Vagina (tissue), 2 donors: Measurements from ENCODE around the gene MKKS. TPM values are rescaled to one million over a fixed set of nuclear protein-coding genes. Genes with fewer than 3 reads are reported as not detected.
"Not testable (repeated sequence)": the region's sequence is repeated elsewhere in the genome, so short reads cannot be mapped to it uniquely, and the experiment has no call there.

Experiments
- DNase-seq, 2 donors: peaks; one replicate each; pipeline ENCODE4 v3.0.0-alpha.2; 2017; ENCODE audit errors: extremely low spot score in 2 of 2
- H3K27ac ChIP-seq: fragments of 200-600 bp; sonication (generic); one replicate; pipeline ENCODE4 v1.5.1; 2019
- H3K27me3 ChIP-seq: fragments of 200-600 bp; sonication (generic); one replicate; pipeline ENCODE4 v1.5.1; 2019
- H3K36me3 ChIP-seq, 2 donors: fragments of 200-600 bp; sonication (generic); one replicate each; pipeline ENCODE4 v1.5.1; 2017 to 2019
- H3K4me1 ChIP-seq: fragments of 200-600 bp; sonication (generic); one replicate; pipeline ENCODE4 v1.5.1; 2019
- H3K4me3 ChIP-seq, 2 donors: fragments of 200-600 bp; sonication (generic); 1 replicate in 1 of 2; 2 replicates in 1 of 2; pipeline ENCODE4 v1.5.1; 2016 to 2019
- H3K9me3 ChIP-seq: fragments of 200-600 bp; sonication (generic); one replicate; pipeline ENCODE4 v1.5.1; 2019
- CTCF ChIP-seq, 3 experiments: fragments of 450-650 bp in 2 of 3; fragments of 200-600 bp in 1 of 3; sonication (generic) in 1 of 3; IDR thresholded peaks; one replicate each; pipeline ENCODE4 v1.5.1; 2017 to 2019; ENCODE audit warnings: antibody characterized with exemption in 3 of 3, mild to moderate bottlenecking in 2 of 3, moderate library complexity in 2 of 3
- POLR2A ChIP-seq, 2 donors: fragments of 450-650 bp; IDR thresholded peaks; one replicate each; pipeline ENCODE4 v1.6.1; 2017; ENCODE audit warnings: antibody characterized with exemption in 2 of 2, mild to moderate bottlenecking in 2 of 2, moderate library complexity in 2 of 2
- POLR2AphosphoS5 ChIP-seq, 2 donors: sonication (generic); formaldehyde crosslinking; IDR thresholded peaks; one replicate each; pipeline ENCODE4 v1.9.0; 2017; ENCODE audit warnings: antibody characterized with exemption in 2 of 2, mild to moderate bottlenecking in 2 of 2, low read depth in 1 of 2; ENCODE audit not compliant: insufficient read depth in 1 of 2
- intact Hi-C: fragments of 100-400 bp; cut with DNase I; formaldehyde crosslinking; loops from one replicate; pipeline ENCODE4 v1.15.1; 2023
- total RNA-seq: library from RNA; depleted of rRNA; stranded (reverse); fragments of >200 nt; gene quantifications from one replicate; pipeline ENCODE4 v1.2.3, GENCODE V29; 2016

The MKKS gene
- total RNA-seq, 1 donor from 2014 or later = 12.5 TPM

- no peak overlapping the region for H3K27ac ChIP-seq
- H3K4me1 ChIP-seq = peaks cover 20% of the 10 kb centered on the region
- TF ChIP-seq POLR2AphosphoS5 (IDR thresholded peaks at IDR 0.05; ENCODE audit: insufficient read depth in 1 of 2, low read depth in 1 of 2) (no peak), CTCF (IDR thresholded peaks at IDR 0.05) (no peak), POLR2A (IDR thresholded peaks at IDR 0.05) (no peak)
- no peak overlapping the region for H3K4me3 ChIP-seq
- no peak for DNase-seq
- intact Hi-C loops = loop anchor here (10.0 kb wide), 1 partner anchor 449 kb away; no protein-coding TSS in a partner anchor
- H3K27me3 ChIP-seq = no peaks in the 10 kb centered on the region
- no peaks in the 10 kb centered on the region for H3K9me3 ChIP-seq
- H3K36me3 ChIP-seq = no peaks in the 10 kb centered on the region
Measured at GRCh38 chr20:10423735-10424134, 10.3 kb downstream of the MKKS start.

GRCh38 chr20:10419550-10420133, 14.4 kb downstream of the MKKS start:
- intact Hi-C loops = loop anchor here (10.0 kb wide), 1 partner anchor 445 kb away; no protein-coding TSS in a partner anchor
- TF ChIP-seq CTCF (IDR thresholded peaks at IDR 0.05) (no peak), POLR2AphosphoS5 (IDR thresholded peaks at IDR 0.05; ENCODE audit: insufficient read depth in 1 of 2, low read depth in 1 of 2) (no peak), POLR2A (IDR thresholded peaks at IDR 0.05) (no peak)

DNA sequence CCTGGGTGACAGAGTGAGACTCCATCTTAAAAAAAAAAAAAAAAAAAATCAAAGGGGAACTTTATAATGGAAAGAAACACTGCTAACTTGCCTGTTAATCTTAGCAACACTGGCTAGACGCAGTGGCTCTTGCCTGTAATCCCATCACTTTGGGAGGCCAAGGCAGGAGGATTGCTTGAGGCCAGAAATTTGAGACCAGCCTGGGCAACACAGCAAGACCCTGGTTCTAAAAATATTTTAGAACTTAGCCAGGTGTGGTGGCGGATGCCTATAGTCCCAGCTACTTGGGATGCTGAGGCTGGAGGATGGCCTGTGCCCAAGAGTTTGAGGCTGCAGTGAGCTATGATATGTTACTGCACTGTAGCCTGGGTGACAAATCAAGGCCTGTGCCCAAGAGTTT, 16.8 kb downstream of the MKKS start:
- H3K9me3 ChIP-seq, DNase-seq, H3K36me3 ChIP-seq, H3K4me1 ChIP-seq, H3K27ac ChIP-seq, H3K4me3 ChIP-seq, intact Hi-C loops, H3K27me3 ChIP-seq: not testable (repeated sequence)

More at GRCh38 chr20:10419550-10420133, 14.4 kb downstream of the MKKS start:
- no peak for DNase-seq
- Histone ChIP-seq H3K36me3 (no peaks in the 10 kb centered on the region), H3K27me3 (no peaks in the 10 kb centered on the region), H3K9me3 (no peaks in the 10 kb centered on the region), H3K27ac (no peak overlapping the region), H3K4me3 (no peak overlapping the region), H3K4me1 (no peaks in the 10 kb centered on the region)

DNA sequence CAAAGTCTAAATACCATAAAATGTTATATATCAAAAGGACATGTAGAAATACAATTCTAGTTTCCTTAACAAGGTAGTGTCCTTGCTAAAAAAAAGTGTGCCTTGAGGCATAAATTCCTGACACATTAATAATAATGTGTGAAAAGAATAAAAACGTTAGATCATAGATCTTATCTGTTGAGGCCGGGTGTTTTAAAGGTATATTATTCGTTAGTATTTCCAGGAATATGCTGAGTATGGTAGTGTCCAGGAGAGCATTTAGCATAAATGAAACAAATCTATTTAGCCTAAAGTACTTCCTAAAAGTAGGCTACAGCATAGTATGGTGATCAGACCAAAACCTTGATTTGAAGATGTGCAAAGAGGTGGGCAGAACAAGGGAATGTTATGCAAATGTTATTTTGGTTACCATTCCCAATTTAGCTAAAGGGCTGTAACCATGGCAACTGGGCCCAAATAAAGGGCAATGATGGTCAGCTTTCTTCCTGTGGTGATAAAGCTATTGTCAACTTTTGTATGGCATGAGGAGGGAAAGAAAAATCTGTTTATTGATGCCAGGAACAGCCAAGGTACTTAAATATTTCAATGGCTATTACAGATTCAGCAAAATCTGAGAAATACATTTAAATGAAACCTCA, 18.9 kb downstream of the MKKS start:
- Histone ChIP-seq H3K36me3 (peaks cover 0 to 8% of the 10 kb centered on the region in 2 donors), H3K9me3 (no peaks in the 10 kb centered on the region), H3K27me3 (no peaks in the 10 kb centered on the region), H3K4me3 (no peak overlapping the region), H3K4me1 (no peaks in the 10 kb centered on the region), H3K27ac (no peak overlapping the region)
- TF ChIP-seq POLR2AphosphoS5 (IDR thresholded peaks at IDR 0.05; ENCODE audit: insufficient read depth in 1 of 2, low read depth in 1 of 2) (no peak), CTCF (IDR thresholded peaks at IDR 0.05) (no peak), POLR2A (IDR thresholded peaks at IDR 0.05) (no peak)
- intact Hi-C loops = no loop called here
- DNase-seq = no peak

GRCh38 chr20:10412591-10413408, 21.2 kb downstream of the MKKS start:
- Histone ChIP-seq H3K4me3 (no peak overlapping the region), H3K4me1 (no peaks in the 10 kb centered on the region), H3K27me3 (no peaks in the 10 kb centered on the region), H3K27ac (no peak overlapping the region), H3K9me3 (no peaks in the 10 kb centered on the region), H3K36me3 (peaks cover 0 to 8% of the 10 kb centered on the region in 2 donors)
- DNase-seq = no peak
- intact Hi-C loops = no loop called here
- TF ChIP-seq CTCF (IDR thresholded peaks at IDR 0.05) = no peak
- no peak for TF ChIP-seq POLR2A (IDR thresholded peaks at IDR 0.05)
- no peak for TF ChIP-seq POLR2AphosphoS5 (IDR thresholded peaks at IDR 0.05; ENCODE audit: insufficient read depth in 1 of 2, low read depth in 1 of 2)
